AG04450 (cell line): ENCODE measurements around the gene OR51A2. TPM values are rescaled to one million over a fixed set of nuclear protein-coding genes. Genes with fewer than 3 reads are reported as not detected.
"Not testable (repeated sequence)": the region's sequence is repeated elsewhere in the genome, so short reads cannot be mapped to it uniquely, and the experiment has no call there.

Experiments used
- CTCF ChIA-PET: fragments of 300-600, 350-600 bp; formaldehyde crosslinking; extraction: SDS; loops from one replicate; lab custom pipeline; 2022; ENCODE audit warnings: antibody characterized with exemption, inconsistent platforms; lab: Charles Lee
- POLR2A ChIA-PET: fragments of 350-600 bp; formaldehyde crosslinking; extraction: SDS; loops from one replicate; lab custom pipeline; 2021; ENCODE audit warnings: antibody characterized with exemption, inconsistent platforms; lab: Yijun Ruan, JAX
- DNase-seq: peaks from one replicate; pipeline ENCODE4 v3.0.0-alpha.2; 2011; ENCODE audit warnings: low read depth, low spot score
- H3K27ac ChIP-seq: one replicate; pipeline ENCODE4 v1.5.1; 2012; ENCODE audit warnings: low read depth, low read length, control low read depth
- H3K27me3 ChIP-seq: one replicate; pipeline ENCODE4 v1.6.0; 2012; ENCODE audit warnings: low read length; ENCODE audit not compliant: control insufficient read depth, insufficient read depth
- H3K4me3 ChIP-seq: 2 replicates; pipeline ENCODE4 v1.5.1; 2011; ENCODE audit warnings: mild to moderate bottlenecking, low read depth, low read length, control low read depth
- H3K9me3 ChIP-seq: 2 replicates; pipeline ENCODE4 v1.5.1; 2012; ENCODE audit warnings: low read length; ENCODE audit not compliant: control insufficient read depth, insufficient read depth
- CTCF ChIP-seq: IDR thresholded peaks from 2 replicates; pipeline ENCODE4 v1.5.1; 2011; ENCODE audit warnings: low read depth, low read length, control low read depth, inconsistent platforms
- polyA minus RNA-seq: library from RNA; depleted of rRNA, polyadenylated mRNA; stranded (reverse); fragments of >200 nt; gene quantifications from 2 replicates; pipeline ENCODE4 v1.2.3, GENCODE V29; 2011; rRNA and poly(A)+ RNA removed
- polyA plus RNA-seq: library from polyadenylated mRNA; depleted of rRNA; stranded (reverse); fragments of >200 nt; gene quantifications from 2 replicates; pipeline ENCODE4 v1.2.3, GENCODE V29; 2011; rRNA removed

The OR51A2 gene, protein sequence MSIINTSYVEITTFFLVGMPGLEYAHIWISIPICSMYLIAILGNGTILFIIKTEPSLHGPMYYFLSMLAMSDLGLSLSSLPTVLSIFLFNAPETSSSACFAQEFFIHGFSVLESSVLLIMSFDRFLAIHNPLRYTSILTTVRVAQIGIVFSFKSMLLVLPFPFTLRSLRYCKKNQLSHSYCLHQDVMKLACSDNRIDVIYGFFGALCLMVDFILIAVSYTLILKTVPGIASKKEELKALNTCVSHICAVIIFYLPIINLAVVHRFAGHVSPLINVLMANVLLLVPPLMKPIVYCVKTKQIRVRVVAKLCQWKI
- polyA plus RNA-seq = not detected in 2 replicates
- polyA minus RNA-seq = not detected in 2 replicates

DNA sequence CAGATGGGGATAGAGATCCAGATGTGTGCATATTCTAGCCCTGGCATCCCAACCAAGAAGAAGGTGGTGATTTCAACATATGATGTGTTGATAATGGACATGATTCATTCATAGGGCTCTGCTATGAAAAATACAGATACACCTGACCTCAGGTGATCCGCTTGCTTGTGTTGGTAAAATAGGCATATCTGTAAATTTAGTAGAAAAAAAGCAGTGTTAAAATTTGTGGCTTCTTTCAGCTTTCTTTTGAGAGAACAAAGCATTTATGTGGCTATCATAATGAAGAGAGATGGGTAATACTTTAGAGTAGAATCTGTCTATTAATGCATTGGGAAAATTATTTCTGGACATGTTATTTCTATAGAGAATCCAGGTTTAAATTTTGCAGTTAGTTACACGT, at the start of gene OR51A2:
Gene OR51A2 (minus strand): TSS at position 101 of the 400 bp plus-strand sequence. CDS start 0 bp downstream, at position 101.
- H3K27ac ChIP-seq, H3K9me3 ChIP-seq, CTCF ChIA-PET, POLR2A ChIA-PET, H3K4me3 ChIP-seq, H3K27me3 ChIP-seq, DNase-seq: not testable (repeated sequence)

DNA sequence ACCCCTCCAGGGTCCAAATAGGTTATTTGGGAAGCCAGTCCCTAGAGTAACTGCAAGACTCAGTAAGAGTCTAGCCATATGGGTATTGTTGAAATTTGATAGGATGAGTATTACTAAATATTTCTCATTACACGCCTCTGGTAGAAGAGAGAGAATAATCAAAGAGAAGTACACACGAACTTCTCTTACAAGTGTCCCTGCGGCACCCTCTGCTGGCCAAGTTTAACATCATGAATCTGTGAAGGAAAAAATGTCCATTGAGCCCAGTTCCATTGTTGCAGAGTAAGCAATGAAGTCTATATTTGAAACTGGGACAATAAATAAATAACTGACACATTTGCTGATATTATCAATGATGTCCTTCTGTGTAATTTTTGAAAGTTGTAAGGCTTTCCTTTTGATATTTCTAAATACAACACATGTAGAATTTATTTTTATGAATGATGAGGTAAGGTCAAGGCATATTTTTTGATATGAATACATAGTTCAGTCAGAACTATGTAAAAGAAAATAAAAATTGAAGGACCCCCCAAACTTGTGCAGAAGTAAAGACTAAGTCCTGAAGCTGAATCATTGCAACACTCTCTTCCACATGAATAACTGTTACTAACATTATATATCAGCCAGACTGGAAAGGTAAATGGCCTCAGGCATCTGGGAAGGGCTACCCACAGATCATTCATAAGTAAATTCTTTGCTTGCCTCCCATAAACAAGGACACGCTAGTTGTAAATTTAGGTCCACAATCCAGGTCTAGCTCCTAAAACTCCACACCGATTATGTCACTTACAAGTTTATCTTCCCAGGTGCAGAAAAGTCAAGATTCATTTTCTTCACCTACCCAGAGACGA, 49.1 kb upstream of the OR51A2 start:
- H3K27me3 ChIP-seq = no peaks in the 10 kb centered on the region
- no peaks in the 10 kb centered on the region for H3K9me3 ChIP-seq
- H3K27ac ChIP-seq = no peak overlapping the region
- peak; percentile 27 for DNase-seq
- peak; percentile 77 for TF ChIP-seq CTCF
- POLR2A ChIA-PET = no interaction called here
- no peak overlapping the region for H3K4me3 ChIP-seq
- CTCF ChIA-PET = interaction anchor here (0.8 to 2.9 kb wide), 6 partner anchors 9 to 817 kb away, joined by 3 to 39 read pairs (median 4); partner anchors contain the start of gene OR51D1

- Histone ChIP-seq H3K9me3 (no peaks in the 10 kb centered on the region), H3K4me3 (no peak within 1 kb of the TSS), H3K27ac (no peak within 1 kb of the TSS), H3K27me3 (no peaks in the 10 kb centered on the region)
- POLR2A ChIA-PET = no interaction called here
- TF ChIP-seq CTCF = no peak
- no peak for DNase-seq
- CTCF ChIA-PET = no interaction called here
Measured at GRCh38 chr11:4994551-4994950, 39.0 kb upstream of the OR51A2 start, which contains the start of gene OR51L1. Gene OR51L1, plus strand, starts transcription at chr11:4994851. Its CDS starts 4,132 bp downstream, at chr11:4998983.

DNA sequence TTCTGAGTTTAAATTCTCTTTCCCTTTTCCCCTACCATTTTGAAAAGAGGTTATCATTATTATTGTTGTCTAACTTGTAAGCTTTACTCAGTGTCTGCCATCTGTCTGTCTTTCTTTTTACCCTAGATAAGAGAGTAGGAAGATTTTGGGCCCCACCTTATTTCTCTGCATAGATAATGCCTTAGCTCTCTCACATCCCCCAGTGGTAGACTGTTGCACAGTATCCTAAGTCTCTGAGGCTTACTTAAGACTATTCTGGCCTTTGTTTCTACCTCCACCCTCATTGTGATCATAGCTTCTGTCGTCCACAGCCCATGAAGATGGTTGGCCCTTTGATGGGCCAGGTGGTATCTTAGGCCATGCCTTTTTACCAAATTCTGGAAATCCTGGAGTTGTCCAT, 35.5 kb upstream of the OR51A2 start:
- DNase-seq = no peak
- Histone ChIP-seq H3K4me3 (no peak overlapping the region), H3K9me3 (no peaks in the 10 kb centered on the region), H3K27me3 (no peaks in the 10 kb centered on the region), H3K27ac (no peak overlapping the region)
- peak; percentile 62 for TF ChIP-seq CTCF
- ChIA-PET POLR2A (no interaction called here), CTCF (interaction anchor here (0.7 to 4.9 kb wide), 2 partner anchors 256 to 354 kb away, joined by 3 to 41 read pairs; partner anchors contain the start of gene OR51D1)

GRCh38 chr11:4983841-4984240, 28.3 kb upstream of the OR51A2 start:
- ChIA-PET CTCF (interaction anchor here (1.6 kb wide), 1 partner anchor 347 kb away, joined by 5 read pairs; the partner anchor contains the start of gene OR51D1), POLR2A (no interaction called here)
- Histone ChIP-seq H3K4me3 (no peak overlapping the region), H3K27ac (no peak overlapping the region), H3K27me3 (no peaks in the 10 kb centered on the region), H3K9me3 (no peaks in the 10 kb centered on the region)
- no peak for DNase-seq
- TF ChIP-seq CTCF = no peak
